GM18505 (cell line): ENCODE results near the gene GSE1.
"Not testable (repeated sequence)": the region's sequence is repeated elsewhere in the genome, so short reads cannot be mapped to it uniquely, and the experiment has no call there.

ENCODE experiments used
- ATAC-seq: cut with Tn5 transposase; IDR thresholded peaks from one replicate; pipeline ENCODE4 v1.9.1; 2021; ENCODE audit not compliant: unreplicated experiment
- POLR2A ChIP-seq: IDR thresholded peaks from 4 replicates; pipeline ENCODE4 v1.6.1; 2011; ENCODE audit warnings: borderline replicate concordance; ENCODE audit not compliant: insufficient read depth, insufficient read length; ENCODE audit errors: extremely low read depth

Gene GSE1

DNA sequence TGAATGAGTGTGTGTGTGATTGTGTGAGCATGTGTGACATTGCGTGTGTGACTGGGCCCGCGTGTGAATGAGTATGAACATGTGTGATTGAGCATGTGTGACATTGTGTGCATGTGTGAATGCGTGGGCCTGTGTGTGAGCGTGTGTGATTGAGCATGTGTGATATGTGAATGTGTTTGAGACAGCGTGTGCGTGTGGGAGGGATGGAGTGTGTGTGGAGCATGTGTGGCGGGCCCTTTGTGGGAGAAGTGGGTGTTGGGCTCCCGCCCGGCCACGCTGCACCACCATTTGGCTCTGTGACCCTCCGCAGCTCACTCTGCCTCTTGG is 22.7 kb upstream of the GSE1 start:
- TF ChIP-seq POLR2A: no peak
- no peak for ATAC-seq

DNA sequence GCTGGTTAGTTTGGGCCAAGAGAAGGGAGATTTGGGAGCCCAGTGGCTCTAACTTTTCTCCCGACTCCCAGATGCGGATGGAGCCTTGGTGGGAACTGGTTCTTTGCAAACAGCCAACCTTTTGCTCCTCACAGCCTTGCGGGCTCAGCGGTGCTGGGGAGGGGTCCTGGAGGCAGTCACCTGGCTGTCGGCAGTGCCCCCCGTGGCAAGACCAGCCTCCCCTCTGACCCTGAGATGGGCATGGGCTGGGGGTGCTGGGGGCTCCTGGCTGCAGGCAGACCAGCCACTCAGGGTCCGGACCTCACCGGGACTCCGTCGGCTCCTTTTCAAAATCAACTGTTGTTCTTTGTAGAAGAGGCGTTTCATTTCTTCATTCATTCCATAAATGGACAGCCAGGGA is 21.7 kb upstream of the GSE1 start:
- no peak for TF ChIP-seq POLR2A
- ATAC-seq: no peak

DNA sequence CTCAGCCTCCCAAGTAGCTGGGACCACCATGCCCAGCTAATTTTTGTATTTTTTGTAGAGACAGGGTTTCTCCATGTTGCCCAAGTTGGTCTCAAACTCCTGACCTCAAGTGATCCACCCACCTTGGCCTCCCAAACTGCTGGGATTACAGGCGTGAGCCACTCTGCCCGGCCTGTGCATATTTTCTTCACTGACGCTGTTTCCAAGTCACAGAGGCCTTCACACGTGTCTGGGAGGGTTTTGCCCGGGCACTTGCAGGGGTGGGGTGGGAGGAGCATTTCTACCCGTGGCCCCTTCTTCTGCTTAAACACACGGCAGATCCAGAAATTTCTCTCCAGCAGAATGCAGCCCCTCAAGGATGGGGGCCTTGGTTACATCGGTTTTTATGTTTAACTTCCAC is 20.8 kb upstream of the GSE1 start:
- not testable (repeated sequence) for ATAC-seq

DNA sequence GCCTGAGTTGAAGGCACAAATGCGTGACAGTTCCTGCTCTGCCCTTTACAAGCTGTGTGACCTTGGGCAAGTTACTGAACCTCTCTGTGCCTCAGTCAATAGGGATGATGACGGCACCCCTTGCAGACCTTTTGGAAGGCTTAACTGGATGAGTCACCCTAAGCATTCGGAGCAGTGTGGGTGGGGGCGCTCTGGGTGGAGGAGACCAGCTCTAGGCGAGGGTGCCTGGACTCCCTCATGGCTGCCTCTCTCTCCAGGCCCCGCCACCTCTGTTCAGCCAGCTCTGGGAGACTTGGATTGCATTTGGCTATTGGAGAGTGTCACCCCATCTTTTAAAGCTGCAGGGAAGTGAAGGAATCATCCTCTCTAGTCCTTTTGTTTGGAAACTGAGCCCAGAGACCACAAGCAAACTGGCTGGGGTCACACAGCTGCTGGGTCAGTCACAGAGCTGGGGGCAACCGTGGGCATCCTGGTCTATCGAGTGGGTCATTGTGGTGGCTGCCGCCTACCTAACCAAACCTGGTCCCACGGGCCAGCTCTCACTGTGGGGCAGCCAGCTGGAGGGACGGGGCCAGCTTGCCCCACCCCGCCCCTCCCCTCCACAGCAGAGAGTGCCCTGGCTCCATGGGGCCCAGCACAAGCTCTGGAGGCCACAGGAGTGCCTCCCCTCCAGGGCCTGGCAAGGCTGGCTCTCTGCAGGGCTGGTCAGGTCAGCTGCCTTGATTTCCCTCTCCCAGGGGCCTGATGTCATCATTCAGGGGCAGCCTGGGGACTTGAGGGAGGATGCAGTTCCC is 20.2 kb upstream of the GSE1 start:
- ATAC-seq: no peak
- TF ChIP-seq POLR2A: no peak

DNA sequence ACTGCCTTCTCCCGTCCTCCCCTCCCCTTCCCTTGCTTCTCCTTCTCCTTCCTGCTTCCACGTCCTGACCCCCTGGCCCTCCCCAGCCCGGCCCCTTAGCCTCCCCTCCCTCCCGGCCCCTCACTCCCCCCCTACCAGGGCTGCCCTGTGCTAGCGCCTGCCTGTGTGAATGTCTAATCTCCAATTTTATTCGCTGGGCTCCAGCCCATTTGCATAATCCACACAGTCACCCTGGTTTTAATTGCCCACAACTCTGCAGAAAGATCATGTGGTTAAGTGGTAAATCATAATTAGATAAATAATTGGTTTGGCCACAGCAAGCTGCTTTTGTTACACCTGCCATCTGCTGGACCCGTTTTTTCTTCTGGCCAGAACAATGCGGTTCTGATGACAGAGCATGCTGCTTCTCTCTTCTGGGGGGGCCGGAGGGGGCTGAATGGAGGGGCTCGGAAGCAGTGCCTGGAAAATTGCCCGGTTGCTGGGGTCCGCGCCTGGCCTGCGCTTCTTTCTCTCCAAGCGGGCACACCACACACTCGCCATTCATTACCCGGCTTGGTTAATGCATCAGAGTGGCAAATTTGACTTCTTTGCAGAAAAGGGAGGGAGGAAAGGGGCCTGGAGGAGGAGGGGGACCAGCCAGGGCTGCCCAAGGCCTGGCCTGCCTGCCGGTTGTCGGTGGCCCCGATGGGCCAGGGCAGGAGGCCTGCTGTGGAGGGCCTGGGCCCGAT is 19.5 kb upstream of the GSE1 start:
- no peak for ATAC-seq
- TF ChIP-seq POLR2A: no peak

DNA sequence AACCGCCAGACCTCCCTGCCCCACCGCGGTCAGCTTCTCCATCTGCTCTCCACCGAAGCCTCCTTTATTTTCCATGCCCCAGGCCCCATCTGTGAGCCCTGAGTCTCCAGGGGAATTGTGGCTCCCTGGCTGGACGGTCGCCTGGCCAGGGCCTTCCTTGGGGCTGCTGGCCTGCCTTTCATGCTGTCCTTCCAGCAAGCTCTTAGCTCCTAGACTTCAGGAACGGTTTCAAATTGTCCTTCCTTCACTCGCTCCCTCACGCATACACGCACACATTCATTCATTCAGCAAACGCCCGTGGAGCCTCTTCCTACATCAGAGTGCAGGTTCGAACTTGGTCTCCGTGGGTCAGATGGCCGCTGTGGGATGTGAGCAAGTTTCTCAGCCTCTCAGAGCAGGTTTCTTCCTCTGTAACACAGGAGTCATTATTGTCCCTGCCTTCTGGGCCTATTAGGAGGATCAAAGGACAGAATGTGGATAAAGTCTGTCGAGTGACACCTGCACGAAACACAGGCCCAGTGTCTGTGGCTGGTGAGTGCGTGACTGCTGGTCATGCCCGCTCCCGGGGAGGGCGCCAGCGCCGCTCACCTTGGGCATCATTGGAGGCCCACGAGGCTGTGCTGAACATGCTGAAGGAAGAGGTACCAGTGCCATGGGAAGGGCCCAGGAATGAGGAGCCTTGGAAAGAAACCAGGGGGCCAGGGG is 18.7 kb upstream of the GSE1 start:
- no peak for TF ChIP-seq POLR2A
- no peak for ATAC-seq

DNA sequence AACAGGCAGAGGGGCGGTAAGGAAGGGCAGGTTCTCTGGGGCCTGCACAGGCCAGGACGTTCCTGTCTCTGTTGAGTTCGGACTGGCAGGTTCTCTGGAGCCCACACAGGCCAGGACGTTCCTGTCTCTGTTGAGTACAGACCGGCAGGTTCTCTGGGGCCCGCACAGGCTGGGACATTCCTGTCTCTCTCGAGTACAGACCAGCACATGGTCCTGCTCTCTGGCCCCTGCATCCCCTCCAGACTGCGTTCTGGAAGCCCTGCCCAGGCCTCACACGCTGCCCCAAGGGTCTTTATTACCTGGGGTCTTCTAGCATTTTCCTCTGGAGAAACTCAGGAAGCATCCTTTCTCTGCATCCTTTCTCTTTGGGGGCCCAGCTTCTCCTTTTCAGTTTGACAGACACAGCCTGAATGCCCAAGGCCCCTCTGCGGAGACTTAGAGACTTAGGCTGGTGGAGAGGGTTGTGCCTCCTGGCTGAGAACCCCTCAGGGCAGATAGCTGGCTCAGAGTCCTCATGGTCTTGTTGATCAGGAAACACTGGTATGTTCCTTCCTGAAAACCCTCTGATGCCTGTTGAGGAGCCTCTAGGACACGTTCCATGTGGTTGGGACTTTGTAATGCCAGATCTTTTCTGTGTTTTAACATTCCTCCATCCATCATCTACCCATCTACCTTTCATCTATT is 18.0 kb upstream of the GSE1 start:
- TF ChIP-seq POLR2A: no peak
- ATAC-seq: no peak

DNA sequence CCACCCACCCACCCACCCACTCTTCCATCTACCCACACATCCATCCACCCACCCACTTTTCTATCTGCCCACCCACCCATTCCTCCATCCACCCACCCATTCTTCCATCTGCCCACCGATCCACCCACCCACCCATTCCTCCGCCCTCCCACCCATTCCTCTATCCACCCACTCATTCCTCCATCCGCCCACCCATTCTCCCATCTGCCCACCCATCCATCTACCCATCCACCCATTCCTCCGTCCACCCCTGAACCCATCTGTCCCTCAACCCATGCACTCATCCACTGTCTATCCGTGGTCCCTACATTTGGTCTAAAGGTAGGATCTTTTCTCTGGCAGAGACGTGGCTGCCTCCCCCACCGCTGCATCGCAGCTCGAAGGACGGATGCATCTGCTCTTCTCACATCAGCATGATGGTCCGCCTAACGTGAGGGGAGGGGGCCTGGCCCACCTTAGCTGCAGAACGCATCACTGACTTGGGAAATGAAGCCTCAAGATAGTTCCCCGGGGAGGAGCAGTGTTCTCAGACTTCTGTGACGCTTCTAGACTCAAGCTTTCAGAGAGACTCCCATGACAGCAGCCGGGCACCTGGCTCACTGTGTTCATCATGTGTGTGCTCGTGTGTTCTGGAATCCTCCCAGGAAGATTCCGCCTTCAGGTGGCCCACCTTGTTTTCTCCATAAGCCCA is 17.2 kb upstream of the GSE1 start:
- no peak for TF ChIP-seq POLR2A
- ATAC-seq: no peak

DNA sequence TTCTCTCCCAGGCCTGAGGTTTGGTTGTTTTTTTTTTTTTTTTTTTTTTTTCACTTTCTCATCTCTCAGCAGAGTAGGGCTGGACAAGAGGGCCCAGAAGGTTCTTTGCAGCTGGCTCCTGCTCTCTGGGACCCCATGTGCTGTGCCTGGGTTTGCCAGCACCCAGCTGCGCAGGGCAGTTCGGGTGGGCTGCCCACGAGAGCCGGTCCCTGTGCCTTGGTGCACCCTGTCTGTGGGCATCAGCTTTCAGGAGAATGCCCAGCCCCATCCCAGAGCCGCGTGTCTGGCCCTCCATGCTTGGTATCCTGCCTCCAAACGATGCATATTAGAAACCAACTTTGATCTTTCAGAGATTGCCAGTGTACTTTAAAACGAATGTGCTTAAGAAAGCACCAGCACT is 15.0 kb upstream of the GSE1 start:
- no peak for TF ChIP-seq POLR2A
- ATAC-seq: no peak

DNA sequence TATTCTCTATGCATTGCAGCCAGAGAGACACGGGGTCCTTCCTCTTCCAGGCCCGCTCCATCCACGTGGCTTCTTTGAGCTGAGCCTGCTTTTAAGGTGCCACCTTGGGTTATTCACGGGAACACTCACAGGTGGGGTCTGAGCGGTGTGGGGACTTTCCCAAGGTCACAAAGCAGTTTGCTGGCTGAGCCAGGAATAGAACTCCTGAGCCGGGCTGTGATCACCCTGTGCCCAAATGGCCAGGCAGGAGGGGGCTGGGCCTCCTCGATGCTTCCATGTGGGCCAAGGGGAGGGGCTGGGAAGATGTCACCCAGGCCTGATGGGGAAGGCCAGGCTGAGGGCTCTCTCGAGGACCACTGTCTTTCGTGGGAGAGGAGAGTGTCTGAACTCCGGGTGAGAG is 13.0 kb upstream of the GSE1 start:
- no peak for ATAC-seq
- TF ChIP-seq POLR2A: no peak

DNA sequence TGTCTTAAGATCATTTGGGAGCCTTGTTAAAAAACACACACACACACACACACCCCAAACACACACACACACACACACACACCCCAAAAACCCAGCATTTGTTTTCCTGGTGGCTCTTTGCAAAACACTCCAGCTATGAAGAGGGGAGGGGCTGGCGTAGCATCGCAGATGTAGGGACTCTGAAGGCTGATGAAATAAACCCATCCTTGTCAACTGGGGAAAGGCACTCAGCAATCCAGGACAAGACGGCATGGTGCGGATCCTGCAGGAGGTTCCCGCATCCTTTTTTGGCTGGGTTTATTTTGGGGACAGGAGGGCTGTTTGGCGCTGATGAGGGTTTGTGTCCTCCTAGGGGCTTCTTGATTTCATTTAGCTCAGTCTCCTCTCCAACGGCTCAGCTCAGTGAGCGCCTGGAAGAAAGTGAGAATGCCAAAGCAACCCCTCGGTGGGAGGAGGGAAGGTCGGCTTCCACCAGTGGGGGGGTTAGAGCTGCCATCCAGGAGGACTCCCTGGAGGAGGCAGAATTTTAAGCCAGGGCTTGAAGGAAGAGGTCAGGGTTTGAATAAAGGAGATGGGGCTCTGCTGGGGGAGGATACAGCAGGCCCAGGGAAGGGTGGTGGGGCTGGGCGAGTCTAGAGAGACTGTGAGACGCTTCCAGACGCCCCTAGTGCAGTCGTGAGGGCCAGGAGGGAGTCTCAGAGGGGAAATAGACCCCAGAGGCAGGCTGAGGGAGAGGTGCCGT is 12.4 kb upstream of the GSE1 start:
- no peak for ATAC-seq
- TF ChIP-seq POLR2A: no peak

DNA sequence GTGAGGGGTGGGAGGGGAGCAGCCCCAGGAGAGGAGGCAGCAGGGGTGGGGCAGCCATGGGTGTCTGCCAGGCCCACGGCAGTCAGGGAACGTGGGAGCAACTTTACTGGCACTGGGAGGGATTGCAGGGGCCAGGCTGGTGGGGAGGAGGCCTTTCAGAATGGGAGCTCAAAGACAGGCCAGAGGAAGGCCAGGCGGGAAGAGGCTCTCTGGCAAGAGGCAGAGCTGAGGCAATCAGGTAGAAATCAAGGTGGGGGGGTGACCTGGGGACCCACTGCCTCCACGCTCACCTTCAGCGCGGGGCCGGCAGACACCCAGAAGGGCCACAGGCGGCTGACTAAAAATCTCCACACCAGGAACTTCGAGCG is 11.9 kb upstream of the GSE1 start:
- ATAC-seq: no peak
- TF ChIP-seq POLR2A: no peak

DNA sequence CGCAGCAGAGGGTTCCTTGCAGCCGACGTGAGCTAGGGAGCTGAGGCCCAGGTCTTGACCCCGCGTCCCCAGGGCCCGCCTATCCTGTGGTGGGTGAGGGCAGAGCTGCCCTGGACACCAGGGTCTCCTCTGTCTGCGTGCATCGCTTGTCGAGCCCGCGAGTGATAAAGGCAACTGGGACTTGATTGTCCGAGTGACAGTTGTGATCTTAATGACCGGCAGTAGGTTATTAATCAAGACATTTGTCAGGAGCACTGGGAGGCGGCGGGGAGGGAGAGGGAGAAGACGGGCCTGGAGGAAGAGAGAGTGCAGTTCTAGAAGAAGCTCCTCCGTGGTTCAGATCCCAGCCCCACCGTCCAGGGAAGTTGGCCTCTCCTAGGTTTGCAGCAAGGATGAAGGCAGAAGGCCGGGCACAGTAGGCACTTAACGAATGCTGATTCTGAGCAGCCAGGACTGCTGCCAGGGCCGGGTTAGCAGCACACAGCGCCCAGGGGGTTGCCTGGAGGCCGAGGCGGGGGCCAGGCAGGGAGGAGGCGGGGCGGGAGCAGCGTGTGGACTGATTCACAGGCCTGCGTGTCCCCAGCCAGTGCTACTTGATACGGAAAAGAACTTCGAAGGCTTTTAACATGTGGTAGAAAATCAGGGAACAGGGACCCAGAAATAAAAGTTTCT is 11.3 kb upstream of the GSE1 start:
- no peak for ATAC-seq
- TF ChIP-seq POLR2A: no peak
